SU-DHL-6 (cell line): ENCODE results near the gene IZUMO4.

Experiments used
- EZH2phosphoT487 ChIP-seq: fragments of 200-600 bp; sonication (generic), shearing (Covaris generic); conservative IDR thresholded peaks from 2 replicates; pipeline ENCODE4 v1.6.1; 2018; ENCODE audit warnings: mild to moderate bottlenecking, antibody characterized with exemption, low read length, moderate library complexity, mixed read lengths
- TF ChIP-seq, protein P1 (sequence below): fragments of 200-600 bp; sonication (generic); IDR thresholded peaks from one replicate; pipeline ENCODE4 v1.5.1; 2017; ENCODE audit warnings: antibody characterized with exemption, mild to moderate bottlenecking, low read length, moderate library complexity; ENCODE audit not compliant: insufficient read depth, poor library complexity, severe bottlenecking

DNA sequence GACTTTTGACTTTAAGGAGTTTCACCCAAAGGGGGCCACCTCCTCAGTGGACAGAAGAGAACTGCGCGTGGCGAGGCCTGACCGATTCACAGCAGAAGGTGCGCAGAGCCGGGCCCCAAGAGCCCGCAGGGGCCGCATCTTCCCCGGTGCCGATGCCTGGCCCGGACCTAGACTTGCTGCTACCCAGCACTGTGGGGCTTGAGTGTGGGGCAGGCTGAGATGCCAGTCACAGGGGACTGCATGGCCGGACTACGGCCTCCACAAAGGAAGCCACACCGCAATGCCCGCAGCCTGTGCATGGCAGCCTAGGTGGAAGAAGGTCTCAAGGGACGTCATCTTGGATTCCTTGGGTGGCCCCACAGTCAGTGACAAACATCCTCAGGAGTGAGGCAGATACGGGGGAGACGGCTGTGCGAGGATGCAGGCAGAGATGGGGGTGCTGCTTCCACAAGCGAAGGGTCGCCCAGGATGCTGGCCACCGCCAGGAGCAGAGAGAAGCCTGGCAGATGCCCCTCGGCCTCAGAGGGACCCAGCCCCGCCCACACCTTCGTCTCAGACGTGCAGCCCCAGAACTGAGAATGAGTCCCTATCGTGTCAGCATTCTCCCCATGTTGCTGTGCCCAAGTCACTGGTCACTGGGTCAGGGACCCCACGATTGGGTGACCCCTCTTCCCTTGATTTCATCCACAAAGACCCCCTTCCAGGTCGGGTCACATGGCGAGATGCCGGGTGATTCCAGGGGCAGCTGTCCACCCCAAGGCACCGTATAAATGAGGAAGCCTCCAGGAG is 17.4 kb upstream of the IZUMO4 start:
- TF ChIP-seq, protein P1, sequence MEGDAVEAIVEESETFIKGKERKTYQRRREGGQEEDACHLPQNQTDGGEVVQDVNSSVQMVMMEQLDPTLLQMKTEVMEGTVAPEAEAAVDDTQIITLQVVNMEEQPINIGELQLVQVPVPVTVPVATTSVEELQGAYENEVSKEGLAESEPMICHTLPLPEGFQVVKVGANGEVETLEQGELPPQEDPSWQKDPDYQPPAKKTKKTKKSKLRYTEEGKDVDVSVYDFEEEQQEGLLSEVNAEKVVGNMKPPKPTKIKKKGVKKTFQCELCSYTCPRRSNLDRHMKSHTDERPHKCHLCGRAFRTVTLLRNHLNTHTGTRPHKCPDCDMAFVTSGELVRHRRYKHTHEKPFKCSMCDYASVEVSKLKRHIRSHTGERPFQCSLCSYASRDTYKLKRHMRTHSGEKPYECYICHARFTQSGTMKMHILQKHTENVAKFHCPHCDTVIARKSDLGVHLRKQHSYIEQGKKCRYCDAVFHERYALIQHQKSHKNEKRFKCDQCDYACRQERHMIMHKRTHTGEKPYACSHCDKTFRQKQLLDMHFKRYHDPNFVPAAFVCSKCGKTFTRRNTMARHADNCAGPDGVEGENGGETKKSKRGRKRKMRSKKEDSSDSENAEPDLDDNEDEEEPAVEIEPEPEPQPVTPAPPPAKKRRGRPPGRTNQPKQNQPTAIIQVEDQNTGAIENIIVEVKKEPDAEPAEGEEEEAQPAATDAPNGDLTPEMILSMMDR, result no peak
- no peak for TF ChIP-seq EZH2phosphoT487
